Forelimb muscle (tissue), 1 donor: ENCODE measurements around the gene AZIN2. TPM values are rescaled to one million over a fixed set of nuclear protein-coding genes. Genes with fewer than 3 reads are reported as not detected.
"Not testable (repeated sequence)": the region's sequence is repeated elsewhere in the genome, so short reads cannot be mapped to it uniquely, and the experiment has no call there.

Source experiments
- DNase-seq: peaks from one replicate; pipeline ENCODE4 v3.0.0-alpha.2; 2013; ENCODE audit warnings: low read depth
- polyA plus RNA-seq: library from polyadenylated mRNA; unstranded; fragments of 120-200 nt; gene quantifications from one replicate; pipeline ENCODE4 v1.2.1, GENCODE V29; 2013; ENCODE audit not compliant: insufficient read length

AZIN2 gene
- polyA plus RNA-seq, 1 donor: 3.4 TPM

- DNase-seq: no peak
These were observed 14.1 kb downstream of the AZIN2 start for GRCh38 chr1:33094971-33095604.

- DNase-seq: no peak
These were observed 15.5 kb downstream of the AZIN2 start for GRCh38 chr1:33096363-33097005.

GRCh38 chr1:33097137-33097611, 16.2 kb downstream of the AZIN2 start:
- no peak for DNase-seq

- no peak for DNase-seq
These were observed 16.8 kb downstream of the AZIN2 start for GRCh38 chr1:33097762-33098161.

GRCh38 chr1:33098371-33098770, 17.4 kb downstream of the AZIN2 start:
- no peak for DNase-seq

- no peak for DNase-seq
These were observed 18.6 kb downstream of the AZIN2 start for GRCh38 chr1:33099290-33100118.

GRCh38 chr1:33100119-33100415, 19.1 kb downstream of the AZIN2 start:
- not testable (repeated sequence) for DNase-seq

- DNase-seq: no peak
These were observed 29.5 kb downstream of the AZIN2 start for GRCh38 chr1:33110477-33110876.

GRCh38 chr1:33111965-33112364, 31.0 kb downstream of the AZIN2 start:
- no peak for DNase-seq

GRCh38 chr1:33117440-33118085, 36.6 kb downstream of the AZIN2 start:
- no peak for DNase-seq

GRCh38 chr1:33118274-33118673, 37.3 kb downstream of the AZIN2 start:
- DNase-seq: no peak

GRCh38 chr1:33119050-33119449, 38.1 kb downstream of the AZIN2 start:
- DNase-seq: no peak

GRCh38 chr1:33119532-33120217, 38.7 kb downstream of the AZIN2 start:
- DNase-seq: no peak

- no peak for DNase-seq
These were observed 39.7 kb downstream of the AZIN2 start for GRCh38 chr1:33120436-33121231.

GRCh38 chr1:33121728-33122127, 40.8 kb downstream of the AZIN2 start:
- DNase-seq: no peak

- no peak for DNase-seq
These were observed 41.7 kb downstream of the AZIN2 start for GRCh38 chr1:33122483-33123178.

- DNase-seq: no peak
These were observed 42.3 kb downstream of the AZIN2 start for GRCh38 chr1:33123266-33123665.

GRCh38 chr1:33124647-33125046, 43.7 kb downstream of the AZIN2 start:
- DNase-seq: not testable (repeated sequence)

GRCh38 chr1:33126411-33127000, 45.6 kb downstream of the AZIN2 start:
- DNase-seq: no peak
